Measurements from ENCODE around the gene ASTN2. TPM values are rescaled to one million over a fixed set of nuclear protein-coding genes. Genes with fewer than 3 reads are reported as not detected.

The ASTN2 gene
- total and polyA plus RNA-seq, 2 donors (not counting 3 experiments of a cell fraction or from before 2014, with no cell fraction given): 1.0 to 1.9 TPM

- ChIA-PET POLR2A (no interaction called here), CTCF (no interaction called here)
- Histone ChIP-seq H4K20me1 (replicated peaks; ENCODE audit: control insufficient read depth, extremely low read depth, insufficient read depth, low read length) (no peaks in the 10 kb centered on the region), H3K9me3 (replicated peaks; ENCODE audit: control insufficient read depth, insufficient read depth, low read length) (peaks cover 5% of the 10 kb centered on the region), H3K9me1 (replicated peaks; ENCODE audit: control insufficient read depth, extremely low read depth, insufficient read depth, low read length) (no peaks in the 10 kb centered on the region), H3K9ac (replicated peaks; ENCODE audit: extremely low read depth, insufficient read depth, low read length) (no peak overlapping the region), H3K79me2 (ENCODE audit: control insufficient read depth, insufficient read depth, low read length) (no peaks in the 10 kb centered on the region), H3K4me1 (ENCODE audit: control insufficient read depth, extremely low read depth, insufficient read depth, low read length) (no peaks in the 10 kb centered on the region), H3K4me3 (replicated peaks in 1 of 3; ENCODE audit: insufficient read depth in 1 of 3, low read depth in 1 of 3, low read length in 3 of 3) (no peak overlapping the region), H2AFZ (ENCODE audit: low read depth, low read length) (no peak overlapping the region), H3K27ac (ENCODE audit: insufficient read depth, low read depth, low read length) (no peak overlapping the region), H3K27me3 (ENCODE audit: control insufficient read depth in 2 of 2, insufficient read depth in 2 of 2, low read length in 2 of 2) (no peaks in the 10 kb centered on the region), H3K4me2 (ENCODE audit: insufficient read depth, low read length) (no peak overlapping the region), H3K36me3 (ENCODE audit: control insufficient read depth in 2 of 2, extremely low read depth in 1 of 2, insufficient read depth in 2 of 2, low read length in 2 of 2) (no peaks in the 10 kb centered on the region)
- DNase-seq (ENCODE audit: low read depth, low spot score) (no peak), FAIRE-seq (no peak)
- no peak for TF ChIP-seq JUN (IDR thresholded peaks at IDR 0.05; ENCODE audit: borderline replicate concordance, insufficient read depth, insufficient read length, low read depth)
- no peak for TF ChIP-seq FOS (IDR thresholded peaks at IDR 0.05; ENCODE audit: borderline replicate concordance, insufficient read depth, low read length)
- no peak for TF ChIP-seq EZH2 (IDR thresholded peaks at IDR 0.05; ENCODE audit: borderline replicate concordance, low read depth, low read length, severe bottlenecking)
- TF ChIP-seq CTCF (IDR thresholded peaks at IDR 0.05; ENCODE audit: extremely low read depth in 1 of 2, insufficient read depth in 1 of 2, low read depth in 1 of 2, low read length in 2 of 2): no peak
- no TSS peak for BruUV-seq (replicated peaks)
- intact Hi-C loops (cut with micrococcal nuclease) (no loop called here), dilution Hi-C loops (cut with MboI; ENCODE audit: extremely low pct_ligation_motif_present, low sequenced_read_pairs) (no loop called here)
These were observed 71.4 kb downstream of the ASTN2 start for GRCh38 chr9:117343427-117343826.

- Histone ChIP-seq H3K9me1 (replicated peaks; ENCODE audit: control insufficient read depth, extremely low read depth, insufficient read depth, low read length) (no peaks in the 10 kb centered on the region), H3K4me3 (replicated peaks in 1 of 3; ENCODE audit: insufficient read depth in 1 of 3, low read depth in 1 of 3, low read length in 3 of 3) (no peak overlapping the region), H3K4me2 (ENCODE audit: insufficient read depth, low read length) (no peak overlapping the region), H3K9me3 (replicated peaks; ENCODE audit: control insufficient read depth, insufficient read depth, low read length) (peaks cover 5% of the 10 kb centered on the region), H3K27me3 (ENCODE audit: control insufficient read depth in 2 of 2, insufficient read depth in 2 of 2, low read length in 2 of 2) (no peaks in the 10 kb centered on the region), H3K9ac (replicated peaks; ENCODE audit: extremely low read depth, insufficient read depth, low read length) (no peak overlapping the region), H2AFZ (ENCODE audit: low read depth, low read length) (no peak overlapping the region), H3K4me1 (ENCODE audit: control insufficient read depth, extremely low read depth, insufficient read depth, low read length) (no peaks in the 10 kb centered on the region), H3K36me3 (ENCODE audit: control insufficient read depth in 2 of 2, extremely low read depth in 1 of 2, insufficient read depth in 2 of 2, low read length in 2 of 2) (no peaks in the 10 kb centered on the region), H3K27ac (ENCODE audit: insufficient read depth, low read depth, low read length) (no peak overlapping the region), H4K20me1 (replicated peaks; ENCODE audit: control insufficient read depth, extremely low read depth, insufficient read depth, low read length) (no peaks in the 10 kb centered on the region), H3K79me2 (ENCODE audit: control insufficient read depth, insufficient read depth, low read length) (no peaks in the 10 kb centered on the region)
- BruUV-seq (replicated peaks): no TSS peak
- intact Hi-C loops (cut with micrococcal nuclease) (no loop called here), dilution Hi-C loops (cut with MboI; ENCODE audit: extremely low pct_ligation_motif_present, low sequenced_read_pairs) (no loop called here)
- no peak for TF ChIP-seq CTCF (IDR thresholded peaks at IDR 0.05; ENCODE audit: extremely low read depth in 1 of 2, insufficient read depth in 1 of 2, low read depth in 1 of 2, low read length in 2 of 2)
- no peak for TF ChIP-seq JUN (IDR thresholded peaks at IDR 0.05; ENCODE audit: borderline replicate concordance, insufficient read depth, insufficient read length, low read depth)
- TF ChIP-seq FOS (IDR thresholded peaks at IDR 0.05; ENCODE audit: borderline replicate concordance, insufficient read depth, low read length): no peak
- no peak for TF ChIP-seq POLR2A (IDR thresholded peaks at IDR 0.05; ENCODE audit: low read depth, low read length)
- no peak for TF ChIP-seq POLR2AphosphoS5 (IDR thresholded peaks at IDR 0.05; ENCODE audit: insufficient read depth, low read depth, low read length)
- TF ChIP-seq EZH2 (IDR thresholded peaks at IDR 0.05; ENCODE audit: borderline replicate concordance, low read depth, low read length, severe bottlenecking): no peak
- TF ChIP-seq MYC (IDR thresholded peaks at IDR 0.05; ENCODE audit: low read depth, low read length): no peak
- no peak for TF ChIP-seq MAX (IDR thresholded peaks at IDR 0.05; ENCODE audit: insufficient read depth, insufficient read length)
- TF ChIP-seq GATA2 (IDR thresholded peaks at IDR 0.05; ENCODE audit: insufficient read depth, insufficient read length, low read depth, low read length): no peak
- POLR2A ChIA-PET: no interaction called here
- CTCF ChIA-PET: no interaction called here
- no peak for DNase-seq (ENCODE audit: low read depth, low spot score)
- FAIRE-seq: no peak
These were observed 73.7 kb downstream of the ASTN2 start for GRCh38 chr9:117341151-117341550.

Measured in endothelial cell of umbilical vein (primary cell).